ENCODE measurements around the gene CUL9.

The CUL9 gene

GRCh38 chr6:43254846-43255245 lies 72.8 kb downstream of the CUL9 start:
- H3K36me3 ChIP-seq (ENCODE audit: control insufficient read depth, insufficient read depth, low read length): no peaks in the 10 kb centered on the region
- no peak overlapping the region for H3K27ac ChIP-seq (ENCODE audit: low read length)
- no peaks in the 10 kb centered on the region for H3K9me3 ChIP-seq (ENCODE audit: control insufficient read depth, insufficient read depth, low read length)
- no peak overlapping the region for H3K4me3 ChIP-seq (ENCODE audit: low read length)
- DNase-seq (ENCODE audit: low read depth, low spot score): no peak
- WGBS (ENCODE audit: insufficient coverage, insufficient read length): no CpG with 5 or more reads among the region's 11 CpGs
- H3K27me3 ChIP-seq (ENCODE audit: control insufficient read depth, insufficient read depth, low read length): no peaks in the 10 kb centered on the region
- peaks cover 1% of the 10 kb centered on the region; the same call in 1 of the 2 replicates for H3K4me1 ChIP-seq (ENCODE audit: control insufficient read depth, insufficient read depth, low read length)

GRCh38 chr6:43255408-43256054 lies 73.5 kb downstream of the CUL9 start:
- WGBS (ENCODE audit: insufficient coverage, insufficient read length): no CpG with 5 or more reads among the region's 11 CpGs
- Histone ChIP-seq H3K4me1 (ENCODE audit: control insufficient read depth, insufficient read depth, low read length) (peaks cover 1% of the 10 kb centered on the region; the same call in 1 of the 2 replicates), H3K27me3 (ENCODE audit: control insufficient read depth, insufficient read depth, low read length) (no peaks in the 10 kb centered on the region)

GRCh38 chr6:43256670-43257366 lies 74.8 kb downstream of the CUL9 start:
- no CpG with 5 or more reads among the region's 9 CpGs for WGBS (ENCODE audit: insufficient coverage, insufficient read length)
- no peak overlapping the region for H3K27ac ChIP-seq (ENCODE audit: low read length)
- DNase-seq (ENCODE audit: low read depth, low spot score): no peak
- no peak overlapping the region for H3K4me3 ChIP-seq (ENCODE audit: low read length)
- H3K9me3 ChIP-seq (ENCODE audit: control insufficient read depth, insufficient read depth, low read length): no peaks in the 10 kb centered on the region
- peaks cover 1% of the 10 kb centered on the region; the same call in 1 of the 2 replicates for H3K4me1 ChIP-seq (ENCODE audit: control insufficient read depth, insufficient read depth, low read length)
- no peaks in the 10 kb centered on the region for H3K36me3 ChIP-seq (ENCODE audit: control insufficient read depth, insufficient read depth, low read length)
- no peaks in the 10 kb centered on the region for H3K27me3 ChIP-seq (ENCODE audit: control insufficient read depth, insufficient read depth, low read length)

More at GRCh38 chr6:43255408-43256054, 73.5 kb downstream of the CUL9 start:
- Histone ChIP-seq H3K36me3 (ENCODE audit: control insufficient read depth, insufficient read depth, low read length) (no peaks in the 10 kb centered on the region), H3K27ac (ENCODE audit: low read length) (no peak overlapping the region), H3K4me3 (ENCODE audit: low read length) (no peak overlapping the region), H3K9me3 (ENCODE audit: control insufficient read depth, insufficient read depth, low read length) (no peaks in the 10 kb centered on the region)
- DNase-seq (ENCODE audit: low read depth, low spot score): no peak

- no peak overlapping the region for H3K4me3 ChIP-seq (ENCODE audit: low read length)
- DNase-seq (ENCODE audit: low read depth, low spot score): no peak
- H3K27me3 ChIP-seq (ENCODE audit: control insufficient read depth, insufficient read depth, low read length): no peaks in the 10 kb centered on the region
- no peaks in the 10 kb centered on the region for H3K9me3 ChIP-seq (ENCODE audit: control insufficient read depth, insufficient read depth, low read length)
- H3K36me3 ChIP-seq (ENCODE audit: control insufficient read depth, insufficient read depth, low read length): no peaks in the 10 kb centered on the region
- no peak overlapping the region for H3K27ac ChIP-seq (ENCODE audit: low read length)
- peaks cover 1% of the 10 kb centered on the region; the same call in 1 of the 2 replicates for H3K4me1 ChIP-seq (ENCODE audit: control insufficient read depth, insufficient read depth, low read length)
- WGBS (ENCODE audit: insufficient coverage, insufficient read length): no CpG with 5 or more reads among the region's 12 CpGs
Observed at GRCh38 chr6:43257367-43258145, 75.6 kb downstream of the CUL9 start.

GRCh38 chr6:43258180-43258579 lies 76.2 kb downstream of the CUL9 start:
- no peaks in the 10 kb centered on the region for H3K36me3 ChIP-seq (ENCODE audit: control insufficient read depth, insufficient read depth, low read length)
- no peak overlapping the region for H3K27ac ChIP-seq (ENCODE audit: low read length)
- WGBS (ENCODE audit: insufficient coverage, insufficient read length): no CpG with 5 or more reads among the region's 4 CpGs
- H3K4me3 ChIP-seq (ENCODE audit: low read length): no peak overlapping the region
- no peaks in the 10 kb centered on the region for H3K27me3 ChIP-seq (ENCODE audit: control insufficient read depth, insufficient read depth, low read length)
- H3K9me3 ChIP-seq (ENCODE audit: control insufficient read depth, insufficient read depth, low read length): no peaks in the 10 kb centered on the region
- H3K4me1 ChIP-seq (ENCODE audit: control insufficient read depth, insufficient read depth, low read length): peaks cover 1% of the 10 kb centered on the region; the same call in 1 of the 2 replicates
- no peak for DNase-seq (ENCODE audit: low read depth, low spot score)

GRCh38 chr6:43258807-43259686 lies 77.1 kb downstream of the CUL9 start:
- WGBS (ENCODE audit: insufficient coverage, insufficient read length): no CpG with 5 or more reads among the region's 30 CpGs
- H3K36me3 ChIP-seq (ENCODE audit: control insufficient read depth, insufficient read depth, low read length): no peaks in the 10 kb centered on the region
- DNase-seq (ENCODE audit: low read depth, low spot score): no peak
- no peaks in the 10 kb centered on the region for H3K9me3 ChIP-seq (ENCODE audit: control insufficient read depth, insufficient read depth, low read length)
- 0 out of 2 replicates have a peak, but pooled peaks cover 1% of the 10 kb centered on the region for H3K4me1 ChIP-seq (ENCODE audit: control insufficient read depth, insufficient read depth, low read length)
- no peak overlapping the region for H3K27ac ChIP-seq (ENCODE audit: low read length)
- H3K27me3 ChIP-seq (ENCODE audit: control insufficient read depth, insufficient read depth, low read length): no peaks in the 10 kb centered on the region
- H3K4me3 ChIP-seq (ENCODE audit: low read length): no peak overlapping the region

GRCh38 chr6:43260791-43261190 lies 78.8 kb downstream of the CUL9 start:
- Histone ChIP-seq H3K4me3 (ENCODE audit: low read length) (no peak overlapping the region), H3K9me3 (ENCODE audit: control insufficient read depth, insufficient read depth, low read length) (no peaks in the 10 kb centered on the region), H3K4me1 (ENCODE audit: control insufficient read depth, insufficient read depth, low read length) (no peaks in the 10 kb centered on the region), H3K27ac (ENCODE audit: low read length) (no peak overlapping the region), H3K27me3 (ENCODE audit: control insufficient read depth, insufficient read depth, low read length) (no peaks in the 10 kb centered on the region), H3K36me3 (ENCODE audit: control insufficient read depth, insufficient read depth, low read length) (no peaks in the 10 kb centered on the region)
- WGBS (ENCODE audit: insufficient coverage, insufficient read length): no CpG with 5 or more reads among the region's 4 CpGs
- no peak for DNase-seq (ENCODE audit: low read depth, low spot score)

GRCh38 chr6:43261198-43261597 lies 79.2 kb downstream of the CUL9 start:
- Histone ChIP-seq H3K4me1 (ENCODE audit: control insufficient read depth, insufficient read depth, low read length) (no peaks in the 10 kb centered on the region), H3K36me3 (ENCODE audit: control insufficient read depth, insufficient read depth, low read length) (no peaks in the 10 kb centered on the region), H3K4me3 (ENCODE audit: low read length) (no peak overlapping the region), H3K27me3 (ENCODE audit: control insufficient read depth, insufficient read depth, low read length) (no peaks in the 10 kb centered on the region), H3K9me3 (ENCODE audit: control insufficient read depth, insufficient read depth, low read length) (no peaks in the 10 kb centered on the region), H3K27ac (ENCODE audit: low read length) (no peak overlapping the region)
- DNase-seq (ENCODE audit: low read depth, low spot score): no peak
- no CpG with 5 or more reads among the region's 5 CpGs for WGBS (ENCODE audit: insufficient coverage, insufficient read length)

- H3K4me3 ChIP-seq (ENCODE audit: low read length): no peak overlapping the region
- WGBS (ENCODE audit: insufficient coverage, insufficient read length): no CpG with 5 or more reads among the region's 14 CpGs
- H3K9me3 ChIP-seq (ENCODE audit: control insufficient read depth, insufficient read depth, low read length): no peaks in the 10 kb centered on the region
- H3K36me3 ChIP-seq (ENCODE audit: control insufficient read depth, insufficient read depth, low read length): no peaks in the 10 kb centered on the region
- no peaks in the 10 kb centered on the region for H3K4me1 ChIP-seq (ENCODE audit: control insufficient read depth, insufficient read depth, low read length)
- H3K27me3 ChIP-seq (ENCODE audit: control insufficient read depth, insufficient read depth, low read length): no peaks in the 10 kb centered on the region
- no peak overlapping the region for H3K27ac ChIP-seq (ENCODE audit: low read length)
- no peak for DNase-seq (ENCODE audit: low read depth, low spot score)
Observed at GRCh38 chr6:43262000-43262779, 80.2 kb downstream of the CUL9 start.

All from iPS DF 6.9 (cell line).